ENCODE measurements around the gene EEF1AKMT1.

- no peak for TF ChIP-seq CTCF (IDR thresholded peaks at IDR 0.05)
- no peak for TF ChIP-seq POLR2A (IDR thresholded peaks at IDR 0.05)
- TF ChIP-seq EP300 (IDR thresholded peaks at IDR 0.05): no peak
Observed at GRCh38 chr13:20691616-20692015, 82.1 kb downstream of the EEF1AKMT1 start.
